ENCODE results near the gene LRP1B.
"Not testable (repeated sequence)": the region's sequence is repeated elsewhere in the genome, so short reads cannot be mapped to it uniquely, and the experiment has no call there.

Gene LRP1B

DNA sequence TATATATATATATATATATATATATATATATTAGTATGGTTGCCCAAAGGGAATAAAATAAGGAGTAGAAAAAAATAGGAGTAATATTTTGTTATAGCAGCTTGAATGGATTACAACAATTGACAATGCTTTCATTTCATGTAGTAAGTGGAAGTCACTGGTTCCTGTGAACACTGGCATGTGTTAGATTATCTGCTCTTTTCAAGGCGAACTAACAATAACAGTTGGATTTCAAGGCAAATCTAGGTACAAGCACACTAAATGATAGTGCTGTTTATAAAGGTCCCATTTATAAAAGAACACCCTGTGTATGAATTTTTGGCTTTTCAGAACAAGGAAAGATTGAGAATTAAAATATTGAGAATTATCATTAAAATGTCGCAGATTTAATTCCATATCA lies 1535.7 kb downstream of the LRP1B start:
- peaks cover 8% of the 10 kb centered on the region for H3K9me3 Mint-ChIP-seq
- H3K27ac Mint-ChIP-seq: no peak overlapping the region
- no peaks in the 10 kb centered on the region for H3K4me1 Mint-ChIP-seq
- no peaks in the 10 kb centered on the region for H3K27me3 Mint-ChIP-seq
- H3K4me3 Mint-ChIP-seq: no peak overlapping the region
- no peaks in the 10 kb centered on the region for H3K36me3 Mint-ChIP-seq

DNA sequence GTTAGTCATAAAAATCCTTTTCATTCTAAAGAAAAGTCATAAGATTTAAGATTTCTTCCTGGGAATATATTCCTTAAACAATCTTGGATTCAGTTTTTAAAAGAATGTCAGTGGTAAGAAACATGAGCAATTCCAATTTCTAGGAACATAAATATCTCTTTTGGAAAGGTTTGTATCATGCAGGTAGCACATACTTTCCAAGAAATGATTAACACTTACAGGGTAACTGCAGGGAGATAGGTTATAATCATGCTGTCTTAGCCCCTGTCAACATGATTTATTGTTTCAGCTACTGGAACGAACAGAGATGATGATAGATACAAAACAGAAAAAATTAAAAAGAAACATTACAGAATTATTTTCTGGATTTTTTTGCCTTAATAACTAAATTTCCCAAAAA lies 1537.7 kb downstream of the LRP1B start:
- Mint-ChIP-seq H3K4me1 (no peaks in the 10 kb centered on the region), H3K36me3 (no peaks in the 10 kb centered on the region), H3K4me3 (no peak overlapping the region), H3K27ac (no peak overlapping the region), H3K27me3 (no peaks in the 10 kb centered on the region), H3K9me3 (peaks cover 4% of the 10 kb centered on the region)

DNA sequence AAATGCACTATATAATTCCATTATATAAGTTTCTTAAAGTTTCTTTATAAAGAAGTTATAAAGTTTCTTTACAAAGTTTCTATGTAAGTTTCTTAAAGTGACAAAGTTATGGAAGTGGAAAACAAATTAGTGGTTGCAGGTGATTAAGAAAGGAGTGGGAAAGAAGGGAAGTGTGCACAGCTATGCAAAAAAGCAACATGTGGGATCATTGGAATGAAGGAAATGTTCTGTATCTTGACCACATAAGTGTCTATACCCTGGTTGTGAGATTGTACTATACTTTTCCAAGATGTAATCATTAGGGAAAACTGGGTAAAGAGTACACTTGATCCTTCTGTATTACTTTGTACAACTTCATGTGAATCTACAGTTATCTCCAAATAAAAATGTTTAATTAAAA lies 1541.1 kb downstream of the LRP1B start:
- Mint-ChIP-seq H3K4me1 (no peaks in the 10 kb centered on the region), H3K4me3 (no peak overlapping the region), H3K9me3 (peaks cover 10% of the 10 kb centered on the region), H3K36me3 (no peaks in the 10 kb centered on the region), H3K27me3 (no peaks in the 10 kb centered on the region), H3K27ac (no peak overlapping the region)

DNA sequence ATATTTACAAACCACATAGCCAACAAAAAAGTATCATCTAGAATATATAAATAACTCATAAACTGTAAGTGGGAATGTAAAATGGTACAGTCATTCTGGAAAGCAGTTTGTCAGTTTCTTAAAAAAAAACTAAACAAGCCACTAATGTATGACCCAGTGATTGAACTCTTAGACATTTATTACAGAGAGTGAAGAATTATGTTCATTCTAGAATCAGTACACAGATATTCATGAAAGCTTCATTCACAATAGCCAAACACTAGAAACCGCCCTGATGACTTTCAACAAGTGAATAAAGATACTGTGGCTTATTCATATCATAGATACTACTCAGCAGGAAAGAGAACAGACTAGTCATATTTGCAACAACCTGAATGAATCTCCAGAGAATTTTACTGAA lies 1541.5 kb downstream of the LRP1B start:
- Mint-ChIP-seq H3K4me1 (no peaks in the 10 kb centered on the region), H3K9me3 (peaks cover 10% of the 10 kb centered on the region)

DNA sequence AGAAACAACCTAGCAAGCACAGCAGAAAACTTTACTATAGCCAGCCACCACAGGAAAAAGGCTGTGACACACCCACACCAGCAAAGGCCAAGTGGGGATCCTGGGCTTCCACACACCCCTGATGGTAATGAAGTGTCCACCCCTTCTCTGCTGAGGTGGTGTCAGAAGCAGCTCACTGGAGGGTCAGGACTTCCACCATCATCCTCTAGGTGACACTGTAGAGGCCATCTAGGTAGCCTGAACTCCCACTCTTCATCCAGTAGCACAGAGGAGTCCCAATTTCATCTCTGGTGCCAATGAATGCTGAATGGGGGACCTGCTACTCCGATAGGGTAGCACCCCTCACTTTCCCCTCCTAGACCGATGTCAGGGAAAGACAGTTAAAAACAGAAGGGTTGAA lies 1544.4 kb downstream of the LRP1B start:
- Mint-ChIP-seq H3K4me3 (no peak overlapping the region), H3K27ac (no peak overlapping the region), H3K27me3 (no peaks in the 10 kb centered on the region), H3K36me3 (no peaks in the 10 kb centered on the region), H3K4me1 (no peaks in the 10 kb centered on the region), H3K9me3 (peaks cover 14% of the 10 kb centered on the region)

More for the DNA sequence above, 1541.5 kb downstream of the LRP1B start:
- Mint-ChIP-seq H3K27ac (no peak overlapping the region), H3K36me3 (no peaks in the 10 kb centered on the region), H3K4me3 (no peak overlapping the region), H3K27me3 (no peaks in the 10 kb centered on the region)

DNA sequence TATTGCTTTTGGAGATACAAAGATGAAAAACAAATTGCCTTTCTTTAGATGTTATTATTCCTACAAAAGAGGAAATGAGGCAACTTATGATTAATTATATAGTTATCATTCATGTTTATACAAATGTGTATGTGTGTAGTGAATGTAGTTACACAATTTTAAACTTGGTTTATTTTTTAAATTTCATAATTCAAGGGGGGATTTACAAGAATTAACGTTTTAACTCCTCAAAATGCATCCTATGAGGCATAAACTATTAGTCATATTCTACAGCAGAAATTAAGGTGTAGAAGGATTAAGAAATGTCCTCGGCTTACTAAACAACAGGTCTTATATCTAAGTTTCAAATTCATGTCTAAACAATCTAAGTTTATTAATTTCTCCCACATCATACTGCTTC lies 1545.8 kb downstream of the LRP1B start:
- Mint-ChIP-seq H3K27me3 (no peaks in the 10 kb centered on the region), H3K27ac (no peak overlapping the region), H3K4me1 (no peaks in the 10 kb centered on the region), H3K36me3 (no peaks in the 10 kb centered on the region), H3K9me3 (peaks cover 14% of the 10 kb centered on the region), H3K4me3 (no peak overlapping the region)

DNA sequence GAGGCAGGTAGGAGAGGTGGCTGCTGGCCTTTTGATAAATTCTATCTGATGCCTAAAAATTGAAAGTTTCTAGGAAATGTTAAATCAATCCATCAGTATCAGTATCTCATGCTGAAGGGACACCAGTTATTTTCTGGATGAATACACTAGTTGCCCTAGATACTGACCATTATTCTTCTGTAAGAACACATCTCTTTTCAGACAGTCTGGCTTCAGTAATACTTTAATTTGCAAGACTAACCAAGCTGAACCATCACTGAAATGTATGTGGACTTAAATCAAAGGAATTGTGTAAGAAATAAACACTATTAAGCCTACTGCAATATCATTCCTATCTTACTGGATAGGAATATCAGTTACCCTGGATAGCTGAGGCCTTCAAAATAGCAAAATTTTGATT lies 1546.3 kb downstream of the LRP1B start:
- no peaks in the 10 kb centered on the region for H3K36me3 Mint-ChIP-seq
- H3K4me3 Mint-ChIP-seq: no peak overlapping the region
- H3K9me3 Mint-ChIP-seq: peaks cover 14% of the 10 kb centered on the region
- H3K4me1 Mint-ChIP-seq: no peaks in the 10 kb centered on the region
- H3K27me3 Mint-ChIP-seq: no peaks in the 10 kb centered on the region
- no peak overlapping the region for H3K27ac Mint-ChIP-seq

DNA sequence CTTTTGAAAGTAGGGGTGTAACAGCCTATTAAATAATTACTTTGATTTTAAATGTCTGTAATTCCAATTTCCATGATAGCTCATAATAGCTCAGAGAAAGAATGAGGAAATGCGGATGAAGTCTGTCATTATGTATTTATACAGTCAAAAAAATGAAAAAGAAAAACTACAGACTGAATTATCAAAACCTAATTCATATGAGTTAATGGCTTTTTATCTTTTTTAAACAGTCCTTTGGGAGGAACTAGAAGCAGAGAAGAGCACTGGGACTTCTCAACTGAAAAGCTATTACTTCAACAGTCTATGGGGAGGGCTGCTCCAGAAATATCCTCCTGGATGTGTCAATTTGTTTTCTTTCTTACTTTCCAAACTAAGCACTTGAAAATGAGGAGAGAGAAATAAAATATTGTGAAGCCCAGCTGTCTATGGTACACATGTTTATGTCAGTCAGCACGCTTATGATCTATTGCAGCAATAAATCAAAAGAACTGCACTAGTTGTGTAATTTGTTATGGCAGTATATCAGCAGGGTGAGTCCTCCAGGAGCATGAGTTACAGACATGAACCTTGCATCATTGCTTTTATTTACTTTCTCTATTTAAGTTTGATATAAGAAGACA lies 1550.2 kb downstream of the LRP1B start:
- H3K27me3 Mint-ChIP-seq: no peaks in the 10 kb centered on the region
- no peak overlapping the region for H3K4me3 Mint-ChIP-seq
- H3K36me3 Mint-ChIP-seq: no peaks in the 10 kb centered on the region
- H3K4me1 Mint-ChIP-seq: no peaks in the 10 kb centered on the region
- no peak overlapping the region for H3K27ac Mint-ChIP-seq
- H3K9me3 Mint-ChIP-seq: peaks cover 4% of the 10 kb centered on the region

DNA sequence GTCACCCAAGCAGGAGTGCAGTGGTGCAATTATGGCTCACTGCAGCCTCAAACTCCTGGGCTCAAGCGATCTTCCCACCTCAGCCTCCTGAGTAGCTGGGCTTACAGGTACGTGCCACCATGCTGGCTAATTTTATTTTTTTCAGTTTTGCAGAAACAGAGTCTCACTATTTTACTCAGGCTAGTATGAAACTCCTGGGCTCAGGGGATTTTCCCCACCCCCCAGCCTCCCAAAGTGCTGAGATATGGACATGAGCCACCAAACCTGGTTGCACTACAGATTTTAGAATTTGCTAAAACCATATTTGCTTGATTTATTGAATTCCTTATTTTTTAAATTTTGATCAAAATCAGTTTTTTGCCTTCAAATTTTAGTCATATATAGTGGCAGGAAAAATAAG lies 1553.4 kb downstream of the LRP1B start:
- H3K9me3 Mint-ChIP-seq: peaks cover 4% of the 10 kb centered on the region
- H3K36me3 Mint-ChIP-seq: no peaks in the 10 kb centered on the region
- H3K4me3 Mint-ChIP-seq: no peak overlapping the region
- no peak overlapping the region for H3K27ac Mint-ChIP-seq
- no peaks in the 10 kb centered on the region for H3K4me1 Mint-ChIP-seq
- H3K27me3 Mint-ChIP-seq: no peaks in the 10 kb centered on the region

DNA sequence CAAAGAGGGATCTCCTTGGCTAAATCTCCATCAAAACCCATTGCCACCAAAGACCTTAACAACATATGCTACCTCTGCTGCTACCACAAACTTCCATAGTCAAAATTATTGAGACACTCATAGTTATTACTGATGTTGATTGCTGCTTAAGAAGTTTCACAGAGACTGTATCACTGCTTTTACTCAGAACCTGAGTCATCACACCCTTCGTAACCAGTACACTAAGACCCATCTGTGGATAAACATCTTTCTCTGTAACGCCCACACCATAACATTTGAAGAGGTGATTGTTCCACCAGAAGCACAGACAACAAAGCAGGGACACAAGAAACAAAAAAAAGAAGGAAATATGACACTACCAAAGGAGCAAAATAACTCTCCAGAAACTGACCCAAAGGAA lies 1563.1 kb downstream of the LRP1B start:
- H3K27ac Mint-ChIP-seq: no peak overlapping the region
- no peaks in the 10 kb centered on the region for H3K27me3 Mint-ChIP-seq
- H3K9me3 Mint-ChIP-seq: peaks cover 7% of the 10 kb centered on the region
- no peaks in the 10 kb centered on the region for H3K4me1 Mint-ChIP-seq
- H3K4me3 Mint-ChIP-seq: no peak overlapping the region
- H3K36me3 Mint-ChIP-seq: no peaks in the 10 kb centered on the region

DNA sequence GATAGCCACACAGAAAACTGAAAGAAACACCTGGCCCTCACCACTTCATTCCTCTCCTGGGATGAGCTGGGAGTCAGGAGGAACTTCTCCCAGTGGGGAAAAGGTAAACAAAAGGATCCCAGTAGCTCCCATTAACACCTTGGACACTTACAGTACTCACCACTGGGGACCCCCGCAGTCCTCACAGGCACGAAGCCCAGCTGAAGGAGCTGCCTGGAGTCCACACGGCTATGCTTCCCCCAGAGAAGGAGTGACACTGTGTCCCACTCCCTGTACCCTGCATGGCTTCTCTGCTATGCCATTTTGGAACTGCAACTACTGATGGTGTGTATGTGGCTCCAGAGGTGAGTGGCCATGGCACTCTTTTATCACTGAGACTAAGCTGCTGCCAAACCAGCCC lies 1565.1 kb downstream of the LRP1B start:
- no peak overlapping the region for H3K27ac Mint-ChIP-seq
- no peaks in the 10 kb centered on the region for H3K36me3 Mint-ChIP-seq
- H3K27me3 Mint-ChIP-seq: no peaks in the 10 kb centered on the region
- H3K4me1 Mint-ChIP-seq: no peaks in the 10 kb centered on the region
- H3K4me3 Mint-ChIP-seq: no peak overlapping the region
- peaks cover 7% of the 10 kb centered on the region for H3K9me3 Mint-ChIP-seq

DNA sequence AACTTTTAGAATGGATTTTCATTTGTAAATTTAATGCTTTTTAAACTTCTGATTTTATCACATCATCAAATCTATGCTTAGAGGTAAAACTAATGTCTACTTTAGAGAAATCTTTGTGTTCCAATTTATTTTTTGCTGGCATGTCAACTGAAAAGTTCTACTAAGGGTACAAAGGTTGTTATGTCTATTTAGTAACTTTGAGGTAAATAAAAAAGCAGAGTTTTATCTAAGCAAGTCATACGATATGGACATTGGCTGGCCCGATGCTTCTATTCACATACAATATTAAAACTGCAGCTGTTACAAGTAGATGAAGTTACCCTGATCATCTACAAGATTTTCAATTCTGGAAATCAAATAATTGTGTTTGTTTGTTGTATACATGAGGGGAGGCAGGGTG lies 1575.1 kb downstream of the LRP1B start:
- H3K9me3 Mint-ChIP-seq: peaks cover 6% of the 10 kb centered on the region
- H3K4me1 Mint-ChIP-seq: no peaks in the 10 kb centered on the region
- no peaks in the 10 kb centered on the region for H3K36me3 Mint-ChIP-seq
- H3K4me3 Mint-ChIP-seq: no peak overlapping the region
- no peak overlapping the region for H3K27ac Mint-ChIP-seq
- H3K27me3 Mint-ChIP-seq: no peaks in the 10 kb centered on the region

DNA sequence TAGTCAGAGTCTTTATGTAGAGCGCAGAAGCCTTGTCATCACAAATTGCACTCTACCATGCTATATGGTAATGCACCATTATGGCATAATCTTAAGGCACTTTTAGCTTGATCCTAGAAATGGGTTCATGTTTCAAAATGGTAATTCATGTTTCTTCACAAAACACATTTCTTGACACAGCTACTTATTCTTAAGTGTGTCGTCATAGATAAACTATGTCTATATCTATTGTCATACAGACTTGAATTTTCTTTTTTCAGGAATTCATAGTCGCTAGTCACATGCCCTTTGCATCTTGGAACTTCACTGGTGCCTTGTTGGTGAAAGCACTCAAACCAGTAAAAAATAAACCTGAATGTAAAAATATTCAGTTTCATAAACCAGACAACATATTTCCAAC lies 1578.2 kb downstream of the LRP1B start:
- no peak overlapping the region for H3K4me3 Mint-ChIP-seq
- H3K9me3 Mint-ChIP-seq: peaks cover 3% of the 10 kb centered on the region
- H3K4me1 Mint-ChIP-seq: no peaks in the 10 kb centered on the region
- no peak overlapping the region for H3K27ac Mint-ChIP-seq
- no peaks in the 10 kb centered on the region for H3K36me3 Mint-ChIP-seq
- H3K27me3 Mint-ChIP-seq: no peaks in the 10 kb centered on the region

DNA sequence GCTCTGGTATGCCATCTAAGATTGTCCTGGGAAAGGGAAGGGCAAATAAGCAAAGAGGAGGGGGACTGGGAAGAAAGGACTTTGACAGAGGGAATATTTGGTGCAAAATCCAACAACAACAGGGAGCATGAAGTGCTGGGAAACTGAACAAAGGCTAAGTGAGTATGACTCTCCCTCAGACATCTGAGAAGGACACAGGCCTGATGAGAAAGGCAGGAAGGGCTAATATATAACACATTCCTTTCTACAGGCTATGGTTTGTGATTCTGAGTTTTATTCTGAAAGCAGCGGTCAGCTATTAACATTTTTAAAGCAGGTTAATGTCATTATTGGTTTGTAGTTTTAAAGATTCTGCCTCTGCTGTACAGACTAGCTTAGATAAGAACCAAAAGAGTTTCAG lies 1579.5 kb downstream of the LRP1B start:
- Mint-ChIP-seq H3K36me3 (no peaks in the 10 kb centered on the region), H3K27ac (no peak overlapping the region), H3K27me3 (no peaks in the 10 kb centered on the region), H3K4me3 (no peak overlapping the region), H3K9me3 (peaks cover under 1% of the 10 kb centered on the region), H3K4me1 (no peaks in the 10 kb centered on the region)

DNA sequence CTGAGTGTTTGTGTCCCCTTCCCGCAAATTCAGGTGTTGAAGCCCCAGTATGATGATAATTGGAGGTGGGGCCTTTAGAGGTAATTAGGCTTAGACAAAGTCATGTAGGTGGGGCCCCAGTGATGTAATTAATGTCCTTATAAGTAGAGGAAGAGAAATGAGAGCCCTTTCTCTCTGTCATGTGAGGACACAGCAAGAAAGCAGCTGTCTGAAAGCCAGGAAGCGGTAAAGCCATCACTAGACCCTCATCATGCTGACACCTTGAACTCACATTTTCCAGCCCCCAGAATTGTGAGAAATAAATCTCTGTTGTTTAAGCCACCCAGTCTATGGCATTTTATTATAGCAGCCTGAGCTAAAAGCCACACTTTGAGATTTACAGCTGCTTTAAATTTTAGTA lies 1580.0 kb downstream of the LRP1B start:
- H3K9me3 Mint-ChIP-seq: peaks cover 5% of the 10 kb centered on the region
- no peak overlapping the region for H3K4me3 Mint-ChIP-seq
- no peaks in the 10 kb centered on the region for H3K4me1 Mint-ChIP-seq
- no peaks in the 10 kb centered on the region for H3K27me3 Mint-ChIP-seq
- H3K27ac Mint-ChIP-seq: no peak overlapping the region
- H3K36me3 Mint-ChIP-seq: no peaks in the 10 kb centered on the region

DNA sequence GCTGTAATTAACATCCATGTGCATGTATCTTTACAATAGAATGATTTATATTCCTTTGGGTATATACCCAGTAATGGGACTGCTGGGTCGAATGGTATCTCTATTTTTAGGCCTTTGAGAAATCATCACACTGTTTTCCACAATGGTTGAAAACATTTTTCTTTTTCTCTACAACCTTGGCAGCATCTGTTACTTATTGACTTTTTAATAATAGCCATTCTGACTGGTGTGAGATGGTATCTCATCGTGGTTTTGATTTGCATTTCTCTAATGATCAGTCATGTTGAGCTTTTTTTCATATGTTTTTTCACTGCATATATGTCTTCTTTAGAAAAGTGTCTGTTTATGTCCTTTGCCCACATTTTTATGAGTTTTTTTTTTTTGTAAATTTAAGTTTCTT lies 1586.0 kb downstream of the LRP1B start:
- H3K27ac Mint-ChIP-seq, H3K4me3 Mint-ChIP-seq, H3K36me3 Mint-ChIP-seq, H3K27me3 Mint-ChIP-seq, H3K4me1 Mint-ChIP-seq: not testable (repeated sequence)
- peaks cover 12% of the 10 kb centered on the region for H3K9me3 Mint-ChIP-seq

DNA sequence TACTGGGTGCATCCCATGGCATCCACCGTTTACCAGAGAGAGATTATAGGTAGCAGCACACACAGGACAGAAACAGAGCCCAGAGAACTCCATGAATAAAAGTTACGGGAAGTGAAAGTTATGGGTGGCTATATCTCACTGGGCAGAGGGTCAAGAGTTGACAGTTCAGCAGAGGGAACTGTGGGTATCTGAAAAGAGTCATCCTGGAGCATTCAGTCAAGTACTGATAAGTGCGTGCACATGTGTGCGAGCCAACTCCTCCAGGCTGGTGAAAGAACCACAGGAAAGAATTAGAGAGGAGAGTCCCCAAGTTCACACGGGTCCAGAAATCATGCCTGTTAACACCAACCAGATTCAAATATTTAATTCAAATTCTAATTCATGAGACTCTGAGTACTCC lies 1588.2 kb downstream of the LRP1B start:
- Mint-ChIP-seq H3K36me3 (no peaks in the 10 kb centered on the region), H3K27ac (no peak overlapping the region), H3K4me1 (no peaks in the 10 kb centered on the region), H3K27me3 (no peaks in the 10 kb centered on the region), H3K4me3 (no peak overlapping the region), H3K9me3 (peaks cover 12% of the 10 kb centered on the region)
